Skin epidermis (tissue), 12 donors: ENCODE measurements around the gene S100A6.
A peak's percentile ranks its signal among the peaks of the same experiment; 100 is the strongest.

Source experiments
- H3K27ac ChIP-seq, 21 experiments: fragments of 200-600 bp; sonication (generic) in 11 of 21; one replicate each; pipeline ENCODE4 v1.5.0; 2020; ENCODE audit warnings: mild to moderate bottlenecking in 3 of 21, inconsistent platforms in 2 of 21, moderate library complexity in 2 of 21
- H3K4me3 ChIP-seq, 7 experiments: fragments of 200-600 bp; sonication (generic) in 2 of 7; one replicate each; pipeline ENCODE4 v1.5.0; 2020; ENCODE audit warnings: inconsistent platforms in 2 of 7, mild to moderate bottlenecking in 2 of 7, moderate library complexity in 1 of 7

The S100A6 gene

DNA sequence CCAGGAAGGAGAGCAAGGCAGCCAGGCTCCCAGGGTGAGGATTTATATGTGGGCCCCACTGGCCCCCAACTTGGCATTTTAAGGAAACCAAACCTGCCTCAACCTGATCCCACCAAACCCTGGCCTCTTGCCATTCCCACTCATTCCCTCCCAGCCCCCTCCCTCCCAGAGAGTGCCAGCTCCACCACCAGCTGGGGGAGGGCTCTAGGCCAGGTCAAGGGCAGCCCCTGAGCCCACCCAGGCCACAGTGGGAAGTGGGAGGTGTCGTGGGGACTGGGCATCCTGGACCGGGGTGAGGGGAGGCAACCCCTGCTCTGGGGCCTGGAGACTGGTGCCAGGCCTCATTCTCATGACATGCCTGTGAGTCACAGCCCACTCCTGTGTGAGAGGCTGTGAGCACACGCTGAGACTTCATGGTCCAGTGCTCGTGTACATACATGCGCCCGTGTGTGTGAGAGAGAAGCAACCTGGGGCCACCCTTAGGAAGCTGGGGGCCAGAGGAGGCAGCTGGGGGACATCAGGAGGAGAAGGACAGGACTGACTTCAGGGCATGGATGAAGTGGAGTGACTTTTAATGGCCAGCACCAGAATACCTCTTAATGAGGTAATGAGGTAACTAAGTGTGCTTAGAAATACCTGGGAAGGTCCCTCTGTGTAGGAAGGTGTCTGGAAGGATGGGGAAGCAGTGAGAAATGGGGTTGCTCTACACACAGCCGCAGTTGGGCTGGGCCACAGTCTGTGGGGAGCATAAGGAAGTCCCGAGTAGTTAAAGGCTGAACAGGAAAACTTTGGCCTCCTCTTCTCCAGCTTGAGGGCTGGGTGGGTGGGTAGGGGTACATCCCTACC lies 30.0 kb upstream of the S100A6 start, which contains the start of gene S100A2:
Gene S100A2, minus strand, starts transcription at position 316 of the 846 bp plus-strand sequence. CDS start 1,967 bp downstream, outside the sequence.
- H3K27ac ChIP-seq, result peak within 1 kb of the TSS; percentile 88 to 100 (median 98)
- H3K4me3 ChIP-seq, result peak within 1 kb of the TSS in 6 of 7 experiments; percentile 23 to 39 (median 32)

DNA sequence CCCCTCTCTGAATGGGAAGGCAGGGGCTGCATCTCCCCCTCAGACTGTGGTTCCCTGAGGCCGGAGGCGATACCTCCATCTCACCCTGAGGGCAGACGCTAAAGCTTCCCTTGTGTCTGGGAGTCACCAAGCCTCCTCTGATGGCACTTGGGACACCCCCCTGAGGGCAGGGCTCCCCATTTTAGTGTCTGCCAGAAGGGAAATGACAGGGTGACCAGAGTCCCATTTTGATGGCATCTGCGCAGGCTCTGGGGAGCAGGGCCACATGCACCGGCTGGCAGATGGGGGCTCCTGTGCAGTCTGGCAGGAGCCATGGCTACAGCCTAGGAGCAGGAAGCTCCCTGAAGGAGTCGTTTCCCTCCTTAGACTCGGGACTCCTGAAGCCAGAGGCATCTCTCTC lies 28.2 kb upstream of the S100A6 start:
- Histone ChIP-seq H3K27ac (peak overlapping the region; percentile 49 to 100 (median 98)), H3K4me3 (peak overlapping the region; percentile 19 to 39 (median 32))

GRCh38 chr1:153563483-153563901 lies 27.7 kb upstream of the S100A6 start:
- H3K27ac ChIP-seq, result peak overlapping the region in 19 of 21 experiments; percentile 49 to 100 (median 98)

GRCh38 chr1:153562021-153562420 lies 26.2 kb upstream of the S100A6 start:
- H3K4me3 ChIP-seq, result peak overlapping the region in 3 of 7 experiments; percentile 32 to 39 (median 38)

More at GRCh38 chr1:153563483-153563901, 27.7 kb upstream of the S100A6 start:
- peak overlapping the region; percentile 19 to 39 (median 32) for H3K4me3 ChIP-seq

GRCh38 chr1:153561466-153561985 lies 25.7 kb upstream of the S100A6 start:
- Histone ChIP-seq H3K27ac (peak overlapping the region in 4 of 21 experiments; percentile 7 to 26 (median 14)), H3K4me3 (peak overlapping the region in 2 of 7 experiments; percentile 32 to 39)

More at GRCh38 chr1:153562021-153562420, 26.2 kb upstream of the S100A6 start:
- H3K27ac ChIP-seq, result peak overlapping the region in 5 of 21 experiments; percentile 2 to 38 (median 14)

DNA sequence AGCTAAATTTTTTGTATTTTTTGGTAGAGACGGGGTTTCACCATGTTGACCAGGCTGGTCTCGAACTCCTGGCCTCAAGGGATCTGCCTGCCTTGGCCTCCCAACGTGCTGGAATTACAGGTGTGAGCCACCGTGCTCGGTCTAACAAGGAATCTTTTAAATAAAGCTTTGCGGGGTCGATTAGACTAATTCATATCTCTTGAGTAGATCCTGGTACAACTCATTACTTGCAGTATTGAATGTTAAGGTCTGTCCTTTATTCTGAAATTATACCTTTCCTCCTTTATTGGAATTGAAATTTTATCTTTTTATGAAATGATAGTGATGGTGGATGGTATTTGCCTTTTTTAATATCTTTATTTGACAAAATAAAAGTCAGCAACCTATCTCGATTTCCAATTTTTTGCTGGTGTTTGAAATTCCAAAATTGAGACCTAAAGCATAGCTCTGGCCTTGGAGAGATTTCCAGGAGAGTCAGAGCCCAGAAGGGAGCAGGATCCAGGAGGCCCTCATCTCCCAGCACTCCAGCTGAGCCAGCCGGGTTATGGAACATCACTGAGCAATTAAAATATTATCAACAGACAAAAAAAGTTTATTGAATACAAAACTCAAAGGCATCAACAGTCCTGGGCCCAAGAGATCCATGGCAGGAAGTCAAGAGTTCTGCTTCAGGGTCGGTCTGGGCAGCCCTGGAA lies 25.1 kb upstream of the S100A6 start:
- Histone ChIP-seq H3K27ac (peak overlapping the region in 2 of 21 experiments; percentile 7 to 26), H3K4me3 (no peak overlapping the region)

DNA sequence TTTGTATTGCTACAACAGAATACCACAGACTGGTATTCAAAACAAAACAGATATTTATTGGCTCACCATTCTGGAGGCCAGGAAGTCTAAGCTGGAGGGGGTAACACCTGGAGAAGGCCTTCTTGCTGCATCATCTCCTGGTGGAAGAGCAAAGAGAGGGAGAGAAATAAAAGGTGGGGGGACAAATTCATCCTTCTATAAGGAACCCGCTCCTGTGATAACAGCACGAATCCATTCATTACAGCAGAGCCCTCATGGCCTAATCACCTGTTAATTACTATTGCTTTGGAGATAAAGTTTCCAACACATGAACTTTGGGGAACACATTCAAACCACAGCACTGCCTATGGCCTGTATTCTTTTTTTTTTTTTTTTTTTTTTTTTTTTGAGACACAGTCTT lies 24.4 kb upstream of the S100A6 start:
- Histone ChIP-seq H3K4me3 (no peak overlapping the region), H3K27ac (no peak overlapping the region)

GRCh38 chr1:153557877-153558276 lies 22.1 kb upstream of the S100A6 start:
- H3K27ac ChIP-seq, result no peak overlapping the region
- H3K4me3 ChIP-seq, result no peak overlapping the region

GRCh38 chr1:153556348-153556747 lies 20.6 kb upstream of the S100A6 start:
- no peak overlapping the region for H3K4me3 ChIP-seq

DNA sequence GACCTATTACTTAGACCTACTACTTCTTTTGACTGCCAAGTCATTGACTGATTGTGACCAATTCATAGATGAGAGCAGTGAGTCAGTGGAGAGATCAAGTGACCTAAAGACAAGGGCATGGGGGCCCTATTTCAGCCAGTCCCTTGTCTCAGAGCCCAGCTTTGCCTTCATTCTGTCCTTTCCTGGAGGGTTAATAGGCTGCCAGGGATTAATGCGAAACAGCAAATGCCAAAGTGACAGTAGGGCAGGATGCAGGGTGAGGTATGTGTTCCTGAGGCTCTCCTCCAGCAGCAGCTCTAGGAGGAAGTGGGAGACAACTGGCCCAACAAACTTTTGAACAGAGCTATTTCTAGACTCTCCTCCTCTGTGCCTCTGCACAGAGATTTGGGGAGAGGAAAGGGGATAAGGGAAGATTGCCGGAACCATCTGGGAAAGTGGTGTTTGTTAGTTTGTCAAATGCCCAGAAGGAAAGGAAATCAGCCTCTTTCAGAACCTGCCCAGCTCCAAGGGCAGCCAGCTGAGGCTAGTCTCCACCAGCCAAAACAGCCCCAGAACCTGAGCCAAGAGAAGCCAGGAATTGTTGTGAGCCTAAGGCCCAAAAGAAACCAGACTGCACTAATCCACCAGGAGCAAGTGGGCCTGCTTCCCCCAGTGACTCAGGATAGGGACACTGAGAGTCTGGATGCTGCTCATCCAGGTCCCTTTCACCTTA lies 18.2 kb upstream of the S100A6 start:
- no peak overlapping the region for H3K4me3 ChIP-seq
- H3K27ac ChIP-seq, result peak overlapping the region in 19 of 21 experiments; percentile 19 to 76 (median 62)

More at GRCh38 chr1:153556348-153556747, 20.6 kb upstream of the S100A6 start:
- H3K27ac ChIP-seq, result no peak overlapping the region

GRCh38 chr1:153553096-153553495 lies 17.3 kb upstream of the S100A6 start:
- peak overlapping the region in 10 of 21 experiments; percentile 54 to 76 (median 68) for H3K27ac ChIP-seq
- no peak overlapping the region for H3K4me3 ChIP-seq

DNA sequence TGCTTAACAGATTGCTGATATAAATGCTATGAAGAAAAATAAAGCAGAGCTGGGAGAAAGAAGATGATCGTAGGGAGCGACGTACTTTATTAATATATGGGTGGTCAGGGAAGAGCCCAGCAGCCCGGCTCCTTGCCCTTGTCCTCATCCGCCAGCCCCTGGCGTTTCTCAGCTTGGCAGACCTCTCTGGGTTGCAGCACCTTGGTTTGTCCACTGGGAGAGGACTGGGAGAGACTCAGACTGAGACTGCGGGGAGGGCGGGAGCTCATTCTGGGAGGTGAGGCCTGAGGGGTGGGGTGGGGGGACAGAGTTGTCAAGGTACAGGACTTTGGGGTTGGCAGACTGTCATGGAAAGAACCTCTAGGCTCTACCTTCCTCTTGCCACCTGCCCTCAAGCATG lies 16.5 kb upstream of the S100A6 start:
- H3K4me3 ChIP-seq, result no peak overlapping the region
- H3K27ac ChIP-seq, result peak overlapping the region in 3 of 21 experiments; percentile 61 to 73 (median 68)

DNA sequence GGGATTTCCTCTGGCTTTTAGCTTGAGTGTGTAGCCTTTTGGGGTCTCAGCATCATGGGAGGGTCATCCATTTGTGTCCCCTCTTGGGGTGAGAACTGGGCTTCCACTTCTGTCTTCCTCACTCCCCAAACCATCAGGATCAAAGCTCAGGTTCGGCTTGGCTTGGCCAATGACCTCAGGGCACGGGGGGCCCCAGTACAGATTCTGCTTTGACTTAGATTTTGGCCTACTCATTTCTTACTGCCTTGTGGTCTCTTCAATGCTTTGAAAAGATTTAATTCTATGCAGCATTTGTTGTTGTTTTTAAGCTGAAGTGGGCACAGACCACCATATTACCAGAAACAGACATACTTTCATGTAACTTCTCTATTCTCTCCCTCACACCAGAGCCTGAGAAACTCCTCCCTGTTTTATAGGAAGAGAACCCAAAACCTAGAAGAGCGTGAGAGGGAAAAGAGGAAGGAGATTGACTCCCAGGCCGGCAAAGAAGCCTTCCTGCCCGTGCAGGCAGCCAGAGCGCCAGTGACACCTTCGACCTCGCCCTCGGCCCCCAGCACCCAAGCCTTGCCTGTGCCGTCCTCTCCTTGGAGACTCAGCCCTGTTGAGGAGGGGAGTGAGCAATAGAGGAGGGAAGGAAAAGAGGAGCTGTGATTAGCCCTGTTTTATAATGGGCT lies 15.2 kb upstream of the S100A6 start:
- no peak overlapping the region for H3K4me3 ChIP-seq
- H3K27ac ChIP-seq, result peak overlapping the region in 18 of 21 experiments; percentile 9 to 98 (median 87)

DNA sequence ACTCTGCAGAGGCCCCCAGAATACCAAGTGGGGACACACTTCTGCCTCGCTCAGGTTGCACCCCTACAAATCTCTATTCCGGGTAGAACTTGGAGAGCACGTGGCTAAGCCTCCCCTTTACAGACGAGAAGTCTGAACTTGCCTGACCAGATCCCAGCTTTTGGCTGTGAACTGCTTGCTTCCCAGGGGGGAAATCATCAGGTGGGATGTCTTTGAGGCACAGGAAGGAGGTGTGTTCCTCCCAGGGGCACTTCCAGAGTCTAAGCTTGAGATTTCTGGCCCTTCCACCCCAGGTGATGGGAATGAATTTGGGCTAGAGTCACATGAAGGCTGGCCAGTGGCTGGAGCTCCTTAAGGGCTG lies 14.6 kb upstream of the S100A6 start:
- no peak overlapping the region for H3K4me3 ChIP-seq
- peak overlapping the region in 17 of 21 experiments; percentile 11 to 98 (median 88) for H3K27ac ChIP-seq

- H3K4me3 ChIP-seq, result no peak overlapping the region
- peak overlapping the region in 20 of 21 experiments; percentile 31 to 98 (median 85) for H3K27ac ChIP-seq
These were observed 14.1 kb upstream of the S100A6 start for GRCh38 chr1:153549741-153550397.

- Histone ChIP-seq H3K27ac (peak within 1 kb of the TSS; percentile 0 to 98 (median 85)), H3K4me3 (no peak within 1 kb of the TSS)
These were observed 13.2 kb upstream of the S100A6 start, which contains the start of gene S100A3 for GRCh38 chr1:153548722-153549688. S100A3 (minus strand) TSS chr1:153549258; CDS start chr1:153548485, 773 bp downstream.
